Heart left ventricle (tissue), 16 donors: ENCODE data around the gene CUBN. TPM values are rescaled to one million over a fixed set of nuclear protein-coding genes. Genes with fewer than 3 reads are reported as not detected.

ENCODE experiments used
- ATAC-seq, 4 donors: fragments of 200-7000 bp; cut with Tn5 transposase; one replicate each; pipeline ENCODE4 v1.9.1; 2020 to 2022; ENCODE audit warnings: moderate library complexity in 4 of 4, mild to moderate bottlenecking in 3 of 4, moderate number of reproducible peaks in 1 of 4
- DNase-seq, 5 donors: peaks; one replicate each; pipeline ENCODE4 v3.0.0-alpha.2; 2020
- H3K27ac ChIP-seq, 12 donors: fragments of 200-600 bp; sonication (generic) in 4 of 12; one replicate each; pipeline versions ENCODE4 v1.5.0 to v1.8.0; 2016 to 2022; ENCODE audit warnings: mild to moderate bottlenecking in 2 of 12
- H3K27me3 ChIP-seq, 9 donors: fragments of 200-600 bp; sonication (generic) in 2 of 9; one replicate each; pipeline versions ENCODE4 v1.5.1 to v1.8.0; 2016 to 2022; ENCODE audit warnings: mild to moderate bottlenecking in 3 of 9
- H3K36me3 ChIP-seq, 9 donors: fragments of 200-600 bp; sonication (generic) in 2 of 9; one replicate each; pipeline versions ENCODE4 v1.5.0 to v1.8.0; 2018 to 2022; ENCODE audit warnings: mild to moderate bottlenecking in 2 of 9
- H3K4me1 ChIP-seq, 12 donors: fragments of 200-600 bp; sonication (generic) in 4 of 12; one replicate each; pipeline versions ENCODE4 v1.5.0 to v1.8.0; 2016 to 2022; ENCODE audit warnings: mild to moderate bottlenecking in 3 of 12
- H3K4me3 ChIP-seq, 12 donors: fragments of 200-600 bp; sonication (generic) in 4 of 12; one replicate each; pipeline versions ENCODE4 v1.5.0 to v1.8.0; 2017 to 2022; ENCODE audit warnings: mild to moderate bottlenecking in 9 of 12, moderate library complexity in 4 of 12
- H3K9me3 ChIP-seq, 12 donors: fragments of 200-600 bp; sonication (generic) in 4 of 12; one replicate each; pipeline versions ENCODE4 v1.5.0 to v1.8.0; 2016 to 2022; ENCODE audit warnings: mild to moderate bottlenecking in 1 of 12
- POLR2A ChIP-seq, 2 donors: fragments of 450-650 bp; IDR thresholded peaks; one replicate each; pipeline ENCODE4 v1.6.1; 2017; ENCODE audit warnings: antibody characterized with exemption in 2 of 2, mild to moderate bottlenecking in 2 of 2, moderate library complexity in 2 of 2
- WGBS, 4 donors: extraction: QIAGEN DNeasy Blood & Tissue Kit in 2 of 4; methylation state at CpG; one replicate each; pipeline versions ENCODE4 v1.1.5 to v1.1.7; 2013 to 2018; 5-methylcytosine and 5-hydroxymethylcytosine counted together
- intact Hi-C, 10 donors: fragments of 100-400 bp; cut with DNase I; formaldehyde crosslinking; loops; one replicate each; pipeline versions ENCODE4 v1.11.1 to v1.14.2; 2022
- polyA plus RNA-seq, 2 donors: library from polyadenylated mRNA; stranded (reverse); fragments of 200-250 nt; gene quantifications; one replicate each; pipeline ENCODE4 v1.2.3, GENCODE V29; 2013
- total RNA-seq, 9 donors: library from RNA; depleted of rRNA in 2 of 9; stranded (reverse); fragments of >200 nt in 2 of 9; fragmentation: NEBNext Ultra II Directional in 3 of 9; extraction: Animal tissue kit (Norgen Biotek cat#: 25700) in 3 of 9; gene quantifications; one replicate each; pipeline versions ENCODE4 v1.1.0 to v1.2.4, GENCODE V29; 2016 to 2023
- TF ChIP-seq, protein P1 (sequence below), 12 donors: fragments of 200-600 bp; sonication (generic) in 4 of 12; IDR thresholded peaks; one replicate each; pipeline versions ENCODE4 v1.5.0 to v1.8.0; 2018 to 2022; ENCODE audit warnings: antibody characterized with exemption in 12 of 12, mild to moderate bottlenecking in 5 of 12
- donor health status: ischemic (EF 13 %, LVEDD 7.1; RV severe dilation, severe dysfunction).
- donor health status: healthy with polysubstance abuse.
- donor health status: DM: no; HTN: yes; CAD: no.
- donor health status: DM: no; HTN: no; CAD: no.
- donor health status: ischemic (EF 25% LVEDD 6.9; RV normal size, moderate dysfunction).
- donor health status: ischemic (EF 25% LVEDD 5.7; RV mildly dilated, moderate dysfunction).
- donor health status: healthy.
- donor health status: DM: yes; HTN: yes; CAD: no.
- donor health status: ischemic (EF 35%, LVEDD 5.7; RV mildly dilated, moderate dysfunction).
- donor health status: nonischemic (EF 11% LVEDD 7.7; RV severe dilation, severe dysfunction).
- donor health status: DM: yes; HTN: yes; CAD: no.
- donor health status: PGD.
- donor health status: ischemic (EF 29% LVEDD 5.4; RV normal size, mild dysfunction).
- donor health status: nonischemic (EF 23%, LVEDD 6.1; RV moderate dilation, normal function).

CUBN gene
- total and polyA plus RNA-seq, 11 donors: 0.07 to 1.5 (median 0.44) TPM

DNA sequence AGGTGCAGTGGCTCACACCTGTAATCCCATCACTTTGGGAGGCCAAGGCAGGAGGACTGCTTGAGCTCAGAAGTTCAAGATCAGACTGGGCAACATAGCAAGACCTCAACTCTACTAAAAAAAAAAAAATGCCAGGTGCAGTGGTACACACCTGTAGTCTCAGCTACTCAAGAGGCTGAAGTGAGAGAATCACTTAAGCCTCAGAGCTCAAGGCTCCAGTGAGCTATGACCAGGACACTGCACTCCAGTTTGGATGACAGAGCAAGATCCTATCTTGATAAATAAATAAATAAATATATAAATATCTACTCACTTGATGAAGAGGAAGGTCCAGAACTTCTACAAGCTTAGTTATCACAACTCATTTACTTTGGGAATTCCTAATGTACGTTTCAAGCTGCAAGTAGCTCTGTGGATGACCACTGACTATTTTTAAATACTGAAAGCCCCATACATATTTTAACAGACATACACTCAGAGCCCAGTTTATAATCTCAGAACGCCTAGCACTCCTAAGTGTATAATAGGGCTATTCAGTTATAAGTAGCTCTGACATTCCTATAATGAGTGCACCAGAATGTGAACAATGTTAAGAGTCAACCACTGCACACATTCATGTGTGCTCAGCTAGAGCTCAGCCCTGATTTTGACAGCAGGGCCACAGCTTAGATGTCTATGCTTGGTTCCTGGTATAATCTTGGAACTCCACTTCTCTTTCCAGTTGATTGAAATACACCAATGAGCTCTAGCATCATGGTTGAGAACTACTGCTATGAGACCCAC is 119.1 kb downstream of the CUBN start:
- Histone ChIP-seq H3K27me3 (no peaks in the 10 kb centered on the region), H3K9me3 (peaks cover 0 to 5% (median 0%) of the 10 kb centered on the region in 12 donors), H3K4me3 (no peak overlapping the region), H3K36me3 (no peaks in the 10 kb centered on the region), H3K4me1 (peaks cover 0 to 58% (median 35%) of the 10 kb centered on the region in 12 donors), H3K27ac (peak overlapping the region in 11 of 12 donors; percentile 51 to 86 (median 67))
- DNase-seq: no peak
- ATAC-seq: no peak
- TF ChIP-seq POLR2A (IDR thresholded peaks at IDR 0.05): no peak
- TF ChIP-seq, protein P1, sequence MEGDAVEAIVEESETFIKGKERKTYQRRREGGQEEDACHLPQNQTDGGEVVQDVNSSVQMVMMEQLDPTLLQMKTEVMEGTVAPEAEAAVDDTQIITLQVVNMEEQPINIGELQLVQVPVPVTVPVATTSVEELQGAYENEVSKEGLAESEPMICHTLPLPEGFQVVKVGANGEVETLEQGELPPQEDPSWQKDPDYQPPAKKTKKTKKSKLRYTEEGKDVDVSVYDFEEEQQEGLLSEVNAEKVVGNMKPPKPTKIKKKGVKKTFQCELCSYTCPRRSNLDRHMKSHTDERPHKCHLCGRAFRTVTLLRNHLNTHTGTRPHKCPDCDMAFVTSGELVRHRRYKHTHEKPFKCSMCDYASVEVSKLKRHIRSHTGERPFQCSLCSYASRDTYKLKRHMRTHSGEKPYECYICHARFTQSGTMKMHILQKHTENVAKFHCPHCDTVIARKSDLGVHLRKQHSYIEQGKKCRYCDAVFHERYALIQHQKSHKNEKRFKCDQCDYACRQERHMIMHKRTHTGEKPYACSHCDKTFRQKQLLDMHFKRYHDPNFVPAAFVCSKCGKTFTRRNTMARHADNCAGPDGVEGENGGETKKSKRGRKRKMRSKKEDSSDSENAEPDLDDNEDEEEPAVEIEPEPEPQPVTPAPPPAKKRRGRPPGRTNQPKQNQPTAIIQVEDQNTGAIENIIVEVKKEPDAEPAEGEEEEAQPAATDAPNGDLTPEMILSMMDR (IDR thresholded peaks at IDR 0.05): no peak
- WGBS, 4 donors: 34 to 63% (median 46%) methylated on average over 2 of the region's 2 CpGs
- intact Hi-C loops: no loop called here

DNA sequence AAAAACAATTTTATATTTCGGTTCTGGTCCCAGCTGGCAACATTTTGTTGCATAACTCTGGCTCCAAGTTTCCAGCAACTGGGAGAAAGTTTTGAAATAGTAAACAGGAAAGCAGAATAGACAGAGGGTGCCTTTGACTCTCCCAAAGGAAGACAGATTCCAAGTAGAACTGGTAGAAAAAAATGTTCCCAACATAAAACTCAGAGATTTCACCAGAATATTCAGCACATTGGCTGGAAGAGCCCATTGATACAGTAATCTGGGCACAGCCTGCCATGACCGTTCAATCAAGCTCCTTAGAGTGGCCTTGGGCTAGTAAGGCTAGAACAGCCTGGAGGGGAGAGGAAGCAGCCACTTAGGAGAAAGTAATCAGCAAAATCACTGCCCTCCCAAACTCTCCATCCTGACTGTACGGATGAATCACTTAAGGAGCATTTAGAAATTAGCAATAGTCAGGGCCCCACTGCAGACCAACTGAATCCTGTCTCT is 120.4 kb downstream of the CUBN start:
- ATAC-seq: peak; percentile 35 to 67 (median 52)
- intact Hi-C loops: loop anchor here in 2 of 10 donors (5.0 to 10.0 kb wide), 2 partner anchors 114 to 223 kb away; no protein-coding TSS in a partner anchor
- H3K27ac ChIP-seq: peak overlapping the region; percentile 18 to 86 (median 66)

DNA sequence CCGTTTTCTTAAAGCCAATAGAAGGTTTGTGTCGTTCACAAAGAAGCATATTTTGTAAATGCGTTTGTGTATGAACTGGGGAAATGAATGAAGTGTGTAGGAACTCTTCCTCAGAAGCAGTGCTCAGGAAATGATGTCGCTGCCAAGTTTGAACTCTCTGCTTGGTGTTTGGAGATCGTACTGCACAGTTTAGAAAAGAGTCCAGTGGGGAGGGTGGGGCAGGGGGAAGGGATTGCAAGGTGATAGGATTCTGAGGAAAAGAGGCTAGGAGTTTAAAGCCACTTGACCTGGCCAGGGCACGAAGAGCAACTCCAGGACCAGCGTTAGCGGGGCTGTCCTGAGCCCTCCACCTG is 122.2 kb downstream of the CUBN start:
- peak in 1 of 4 donors; percentile 58 for ATAC-seq
- Histone ChIP-seq H3K36me3 (no peaks in the 10 kb centered on the region), H3K4me1 (peaks cover 0 to 65% (median 37%) of the 10 kb centered on the region in 12 donors), H3K9me3 (peaks cover 0 to 5% (median 0%) of the 10 kb centered on the region in 12 donors), H3K4me3 (no peak overlapping the region), H3K27ac (peak overlapping the region; percentile 49 to 79 (median 65)), H3K27me3 (no peaks in the 10 kb centered on the region)
- TF ChIP-seq, protein P1 (IDR thresholded peaks at IDR 0.05): no peak
- no peak for TF ChIP-seq POLR2A (IDR thresholded peaks at IDR 0.05)
- no peak for DNase-seq
- intact Hi-C loops: loop anchor here in 2 of 10 donors (5.0 to 10.0 kb wide), 2 partner anchors 113 to 225 kb away; no protein-coding TSS in a partner anchor
- 49 to 58% (median 54%) methylated on average over 8 of the region's 8 CpGs for WGBS, 4 donors

More for the DNA sequence above, 120.4 kb downstream of the CUBN start:
- no peak for DNase-seq
- H3K9me3 ChIP-seq: peaks cover 0 to 5% (median 0%) of the 10 kb centered on the region in 12 donors
- no peak for TF ChIP-seq POLR2A (IDR thresholded peaks at IDR 0.05)
- TF ChIP-seq, protein P1 (IDR thresholded peaks at IDR 0.05): no peak
- H3K36me3 ChIP-seq: no peaks in the 10 kb centered on the region
- no peaks in the 10 kb centered on the region for H3K27me3 ChIP-seq
- WGBS, 4 donors: 54 to 73% (median 61%) methylated on average over 3 of the region's 3 CpGs
- H3K4me3 ChIP-seq: no peak overlapping the region
- H3K4me1 ChIP-seq: peaks cover 0 to 58% (median 35%) of the 10 kb centered on the region in 12 donors
